Retinal pigment epithelial cell (primary cell): ENCODE data around the gene PSEN1.

Source experiments
- DNase-seq: peaks from one replicate; pipeline ENCODE4 v3.0.0-alpha.2; 2010; ENCODE audit warnings: low read depth
- H3K4me3 ChIP-seq: 2 replicates; pipeline ENCODE4 v1.5.1; 2011; ENCODE audit warnings: mild to moderate bottlenecking, low read length, control low read depth, moderate library complexity
- TF ChIP-seq, protein P1 (sequence below): conservative IDR thresholded peaks from 2 replicates; pipeline ENCODE4 v1.5.1; 2011; ENCODE audit warnings: low read depth, low read length, control low read depth, inconsistent platforms

The PSEN1 gene

DNA sequence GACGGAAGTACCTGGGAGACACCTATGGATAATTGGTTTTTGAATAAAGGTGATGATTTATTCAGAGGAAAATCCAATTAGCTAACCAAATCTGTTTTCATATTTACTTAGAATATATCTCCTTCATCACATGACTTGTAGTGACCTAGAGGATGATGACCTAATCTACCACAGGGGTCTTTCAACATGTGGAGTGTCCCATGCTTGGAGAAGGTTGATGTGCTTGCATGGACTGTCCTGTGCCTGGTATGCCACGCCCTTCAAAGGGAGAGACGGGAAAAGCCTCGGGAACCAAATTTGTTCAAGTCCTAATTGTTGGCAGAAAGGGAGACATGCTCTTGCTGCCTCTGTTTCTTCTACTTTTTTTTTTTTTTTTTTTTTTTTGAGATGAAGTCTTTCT is 89.2 kb downstream of the PSEN1 start:
- TF ChIP-seq, protein P1, sequence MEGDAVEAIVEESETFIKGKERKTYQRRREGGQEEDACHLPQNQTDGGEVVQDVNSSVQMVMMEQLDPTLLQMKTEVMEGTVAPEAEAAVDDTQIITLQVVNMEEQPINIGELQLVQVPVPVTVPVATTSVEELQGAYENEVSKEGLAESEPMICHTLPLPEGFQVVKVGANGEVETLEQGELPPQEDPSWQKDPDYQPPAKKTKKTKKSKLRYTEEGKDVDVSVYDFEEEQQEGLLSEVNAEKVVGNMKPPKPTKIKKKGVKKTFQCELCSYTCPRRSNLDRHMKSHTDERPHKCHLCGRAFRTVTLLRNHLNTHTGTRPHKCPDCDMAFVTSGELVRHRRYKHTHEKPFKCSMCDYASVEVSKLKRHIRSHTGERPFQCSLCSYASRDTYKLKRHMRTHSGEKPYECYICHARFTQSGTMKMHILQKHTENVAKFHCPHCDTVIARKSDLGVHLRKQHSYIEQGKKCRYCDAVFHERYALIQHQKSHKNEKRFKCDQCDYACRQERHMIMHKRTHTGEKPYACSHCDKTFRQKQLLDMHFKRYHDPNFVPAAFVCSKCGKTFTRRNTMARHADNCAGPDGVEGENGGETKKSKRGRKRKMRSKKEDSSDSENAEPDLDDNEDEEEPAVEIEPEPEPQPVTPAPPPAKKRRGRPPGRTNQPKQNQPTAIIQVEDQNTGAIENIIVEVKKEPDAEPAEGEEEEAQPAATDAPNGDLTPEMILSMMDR, result no peak
- no peak for DNase-seq
- H3K4me3 ChIP-seq, result no peak overlapping the region

DNA sequence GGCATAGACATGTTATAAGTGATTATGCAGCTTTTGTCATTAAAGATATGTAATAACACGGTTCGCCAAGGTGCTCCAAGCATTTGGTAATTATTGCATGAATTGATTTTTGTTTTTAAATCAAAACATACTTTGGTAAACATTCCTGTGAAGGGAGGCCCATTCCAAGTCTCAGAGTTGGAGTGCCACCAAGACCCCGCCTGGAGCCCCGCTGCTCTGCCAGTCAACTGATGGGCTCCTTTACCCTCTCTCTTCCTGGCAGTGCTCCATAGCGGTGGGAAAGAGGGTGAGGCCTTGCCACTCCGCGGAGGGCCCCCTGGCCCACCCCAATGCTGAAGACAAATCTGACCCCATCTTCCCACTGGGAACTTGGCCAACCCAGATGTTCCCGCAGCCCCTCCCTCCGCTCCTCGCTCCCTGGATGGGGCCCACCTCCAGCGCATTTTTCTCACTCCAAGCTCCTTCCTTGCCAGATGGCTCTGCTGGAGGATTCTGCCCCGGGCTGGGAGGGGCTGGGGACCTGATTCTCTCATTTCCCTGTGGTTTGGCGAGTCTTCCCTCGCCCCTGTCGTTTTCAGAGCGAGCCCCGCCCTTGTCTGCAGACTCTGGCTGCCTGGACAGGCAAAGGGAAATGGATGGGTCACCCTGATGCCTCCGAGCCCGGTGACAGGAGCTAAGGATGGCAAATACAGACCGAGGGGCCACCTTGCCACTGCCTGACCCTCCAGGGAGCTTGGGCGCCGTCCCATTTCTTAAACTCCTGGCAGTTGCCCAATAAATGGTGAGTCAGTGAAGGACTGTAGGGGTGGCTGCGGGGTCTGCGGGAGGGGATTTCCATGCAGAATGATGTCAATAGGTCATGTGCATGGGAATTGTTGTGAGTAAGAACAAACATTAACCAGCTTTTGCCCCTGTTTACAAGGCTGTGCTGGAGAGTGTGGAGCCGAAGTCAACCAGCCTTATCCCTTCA is 91.8 kb downstream of the PSEN1 start:
- TF ChIP-seq, protein P1, result no peak
- H3K4me3 ChIP-seq, result no peak overlapping the region

DNA sequence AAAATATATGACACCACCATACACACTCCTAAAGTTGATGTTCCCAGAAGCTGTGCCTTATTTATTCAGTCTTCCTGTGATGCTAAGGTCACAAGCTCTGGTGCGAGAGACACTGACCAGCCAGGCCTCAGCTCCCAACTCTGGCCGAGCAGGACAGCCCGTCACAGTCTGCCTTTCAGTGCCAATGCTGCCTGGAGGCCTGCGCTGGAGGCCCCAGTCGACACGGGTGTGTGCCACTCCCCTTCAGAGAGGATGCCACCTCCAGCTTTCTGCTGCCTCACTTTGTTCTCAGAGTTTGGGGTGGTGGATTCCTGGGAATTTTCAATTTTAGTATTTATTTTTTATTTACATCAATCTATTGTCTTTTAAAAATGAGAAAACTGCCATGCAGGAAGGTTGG is 93.7 kb downstream of the PSEN1 start:
- no peak for DNase-seq
- TF ChIP-seq, protein P1, result no peak
- H3K4me3 ChIP-seq, result no peak overlapping the region

More for the DNA sequence above, 91.8 kb downstream of the PSEN1 start:
- DNase-seq, result peak; percentile 93

DNA sequence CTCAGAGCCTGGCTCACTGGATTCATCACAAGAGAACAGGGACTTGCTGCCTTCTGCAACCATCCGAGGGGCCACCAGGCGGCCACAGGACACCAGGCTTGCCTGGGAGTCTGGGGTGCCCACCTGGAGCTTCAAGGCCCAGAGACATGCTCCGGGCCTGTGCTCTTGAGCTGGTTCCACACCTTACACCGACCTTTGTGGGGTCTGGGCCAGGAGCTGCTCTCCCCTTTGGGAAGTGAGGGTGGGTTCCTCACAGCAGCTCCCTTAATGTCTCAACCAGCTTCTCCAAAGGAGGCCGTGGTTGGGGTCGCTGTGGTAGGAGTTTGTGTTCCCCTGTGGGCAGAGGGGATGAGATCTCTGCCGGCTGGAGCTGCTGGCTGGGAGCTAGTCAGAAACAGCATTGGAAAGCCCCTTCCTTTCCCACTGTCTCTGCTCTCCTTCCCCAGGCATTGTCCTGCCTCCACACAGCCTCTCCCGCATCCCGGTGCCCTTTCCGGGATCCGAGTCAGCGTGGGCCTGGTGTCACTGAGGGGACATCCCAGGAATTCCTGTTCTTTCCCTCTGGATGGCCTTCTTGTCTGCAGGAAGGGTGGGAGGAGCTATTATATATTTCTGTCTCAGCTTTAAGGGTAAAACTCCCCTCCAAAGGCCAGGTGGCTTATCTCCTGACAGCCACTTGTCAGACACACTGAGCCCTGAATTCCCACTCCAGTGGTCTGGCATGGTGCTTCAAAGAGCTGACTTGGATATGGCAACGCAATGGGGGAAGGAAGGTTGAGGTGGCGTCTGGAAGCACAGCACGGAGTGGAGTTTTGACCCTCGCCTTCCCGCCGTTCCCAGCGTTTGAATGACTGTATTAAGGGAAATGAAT is 95.9 kb downstream of the PSEN1 start:
- DNase-seq, result no peak
- TF ChIP-seq, protein P1, result peak; percentile 33
- H3K4me3 ChIP-seq, result no peak overlapping the region

DNA sequence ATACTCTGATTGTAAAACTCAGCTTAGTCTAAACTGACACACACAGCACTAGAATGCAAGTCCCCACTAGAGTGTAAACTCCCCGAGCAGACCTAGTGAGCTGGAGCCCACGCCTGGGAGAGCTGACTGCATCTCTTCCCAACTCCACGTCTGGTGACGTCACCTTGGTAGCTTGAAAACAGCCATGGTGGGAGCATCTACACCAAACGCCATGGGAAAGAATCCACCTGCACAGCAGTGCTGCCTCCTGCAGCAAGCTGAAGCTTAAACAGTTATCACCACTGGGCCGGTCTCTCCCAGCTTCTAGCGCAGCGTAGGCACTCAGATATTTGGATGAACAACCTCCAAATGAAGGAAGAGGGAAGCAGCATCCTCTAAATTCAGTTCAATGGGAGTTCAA is 96.7 kb downstream of the PSEN1 start:
- TF ChIP-seq, protein P1, result no peak
- no peak for DNase-seq
- H3K4me3 ChIP-seq, result no peak overlapping the region

DNA sequence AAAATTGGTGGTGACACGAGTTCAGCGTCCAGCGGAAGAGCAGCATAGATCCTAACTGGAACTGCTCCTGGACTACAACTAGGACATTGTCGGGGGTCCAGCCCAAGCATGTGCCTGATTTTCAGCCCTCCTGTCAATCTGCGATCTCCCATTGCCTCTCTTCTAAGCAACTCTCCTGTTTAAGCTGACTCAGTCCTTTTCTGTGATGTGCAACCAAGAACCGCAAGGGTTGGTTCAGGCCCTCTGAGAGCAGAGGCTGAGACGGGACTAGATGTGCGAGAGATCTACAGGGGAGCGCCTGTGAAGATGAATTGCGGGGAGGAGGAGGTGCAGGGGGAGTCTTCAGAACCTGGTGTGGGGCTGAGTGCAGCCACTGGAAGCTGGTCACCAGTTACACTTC is 97.3 kb downstream of the PSEN1 start:
- no peak overlapping the region for H3K4me3 ChIP-seq
- DNase-seq, result no peak
- TF ChIP-seq, protein P1, result no peak
